WTC11 (cell line): ENCODE data around the gene RBFOX2.

Source experiments
- ATF3 ChIP-seq: sonication (generic); formaldehyde crosslinking; conservative IDR thresholded peaks from 2 replicates; pipeline ENCODE4 v1.8.1; 2022; ENCODE audit warnings: mild to moderate bottlenecking, missing genetic modification reagents
- CTCF ChIP-seq: fragments of 200-600 bp; IDR thresholded peaks from 2 replicates; pipeline ENCODE4 v1.8.0; 2022; ENCODE audit warnings: antibody characterized with exemption
- E2F5 ChIP-seq: sonication (generic); formaldehyde crosslinking; IDR thresholded peaks from 2 replicates; pipeline ENCODE4 v1.8.1; 2022; ENCODE audit warnings: mild to moderate bottlenecking, moderate library complexity, missing genetic modification reagents
- FOXJ3 ChIP-seq: sonication (generic); formaldehyde crosslinking; IDR thresholded peaks from 2 replicates; pipeline ENCODE4 v1.9.0; 2021; ENCODE audit warnings: missing genetic modification reagents, mild to moderate bottlenecking, borderline replicate concordance
- MXD4 ChIP-seq: fragments of 250-450 bp; sonication (Bioruptor Pico); IDR thresholded peaks from 2 replicates; pipeline ENCODE4 v1.8.0; 2021; ENCODE audit warnings: mild to moderate bottlenecking, moderate library complexity, borderline replicate concordance
- USF2 ChIP-seq: sonication (generic); formaldehyde crosslinking; IDR thresholded peaks from 2 replicates; pipeline ENCODE4 v1.8.1; 2023; ENCODE audit warnings: mild to moderate bottlenecking, missing genetic modification reagents, moderate library complexity
- ZNF317 ChIP-seq: sonication (generic); formaldehyde crosslinking; IDR thresholded peaks from 2 replicates; pipeline ENCODE4 v1.8.1; 2023; ENCODE audit warnings: low read depth, mild to moderate bottlenecking, moderate library complexity, missing genetic modification reagents, borderline replicate concordance
- ZSCAN18 ChIP-seq: fragments of 250-450 bp; sonication (Bioruptor Pico); IDR thresholded peaks from 2 replicates; pipeline ENCODE4 v2.1.2; 2022; ENCODE audit warnings: mild to moderate bottlenecking, moderate library complexity

GRCh38 chr22:35864545-35865165, 164.0 kb downstream of the RBFOX2 start:
- TF ChIP-seq ZSCAN18 (CRISPR knock-in tag) (no peak), ZNF317 (no peak), CTCF (no peak), ATF3 (no peak), FOXJ3 (CRISPR knock-in tag) (no peak), MXD4 (no peak), USF2 (CRISPR knock-in tag) (no peak), E2F5 (CRISPR knock-in tag) (no peak)
